ENCODE results near the gene PRICKLE3.
"Not testable (repeated sequence)": the region's sequence is repeated elsewhere in the genome, so short reads cannot be mapped to it uniquely, and the experiment has no call there.

Gene PRICKLE3

DNA sequence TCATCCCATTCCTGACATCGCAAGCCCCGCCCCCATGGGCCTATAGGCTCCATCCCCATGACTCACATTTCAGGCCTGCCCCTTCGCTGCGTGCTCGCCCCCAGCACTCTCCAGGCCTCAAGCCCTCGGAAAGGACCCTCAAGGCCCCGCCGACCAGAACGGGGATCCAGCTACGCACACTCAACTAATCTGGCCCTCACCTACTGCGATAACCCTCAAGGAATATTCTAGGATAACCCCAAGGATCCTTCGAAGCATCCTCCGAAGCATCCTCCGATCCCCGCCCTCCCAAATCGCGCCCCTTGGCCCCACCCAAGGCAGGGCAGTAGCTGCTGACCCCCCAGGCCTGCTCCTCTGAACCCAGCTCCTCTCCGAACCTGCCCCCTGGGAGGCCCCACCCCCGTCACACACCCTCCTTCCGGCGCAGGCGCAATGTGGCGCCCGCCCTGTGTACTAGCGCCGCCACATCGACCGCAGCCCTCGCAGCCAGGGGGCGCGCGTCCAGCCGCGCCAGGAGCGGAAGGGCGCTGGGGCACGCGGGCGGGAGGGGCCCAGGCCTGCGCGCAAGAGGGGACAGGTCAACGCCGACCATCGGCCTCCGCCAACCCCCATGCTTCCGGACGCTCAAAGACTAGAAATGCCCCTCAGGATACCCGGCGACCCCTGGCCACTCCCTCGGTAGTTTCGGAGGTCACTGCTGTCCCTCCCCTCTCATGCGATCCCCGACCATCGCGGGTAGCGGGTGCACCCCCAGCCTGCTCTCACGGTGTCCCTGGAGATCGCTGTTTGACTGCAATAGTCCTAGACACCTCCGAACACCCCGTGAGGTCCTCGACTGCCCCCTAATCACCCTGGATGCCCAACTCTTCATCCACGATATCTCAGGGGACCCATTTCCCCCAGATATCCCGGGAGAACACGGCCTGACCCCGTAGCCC, 30.0 kb downstream of the PRICKLE3 start:
- DNase-seq = peak; percentile 86

GRCh38 chrX:49155243-49155899, 30.8 kb downstream of the PRICKLE3 start:
- peak; percentile 33 for DNase-seq

- no peak for DNase-seq
Observed at GRCh38 chrX:49153467-49153866, 32.7 kb downstream of the PRICKLE3 start.

DNA sequence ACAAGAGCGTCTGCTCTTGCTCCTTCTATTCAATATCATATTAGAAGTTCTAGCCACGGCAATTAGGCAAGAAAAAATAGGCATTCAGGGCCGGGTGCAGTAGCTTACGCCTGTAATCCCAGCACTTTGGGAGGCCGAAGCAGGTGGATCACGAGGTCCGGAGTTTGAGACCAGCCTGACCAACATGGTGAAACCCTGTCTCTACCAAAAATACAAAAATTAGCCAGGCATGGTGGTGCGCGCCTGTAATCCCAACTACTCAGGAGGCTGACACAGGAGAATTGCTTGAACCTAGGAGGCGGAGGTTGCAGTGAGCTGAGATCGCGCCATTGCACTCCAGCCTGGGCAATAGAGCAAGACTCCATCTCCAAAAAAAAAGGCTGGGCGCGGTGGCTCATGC, 36.9 kb downstream of the PRICKLE3 start:
- DNase-seq = not testable (repeated sequence)

- DNase-seq = not testable (repeated sequence)
Observed at GRCh38 chrX:49148390-49149100, 37.6 kb downstream of the PRICKLE3 start.

DNA sequence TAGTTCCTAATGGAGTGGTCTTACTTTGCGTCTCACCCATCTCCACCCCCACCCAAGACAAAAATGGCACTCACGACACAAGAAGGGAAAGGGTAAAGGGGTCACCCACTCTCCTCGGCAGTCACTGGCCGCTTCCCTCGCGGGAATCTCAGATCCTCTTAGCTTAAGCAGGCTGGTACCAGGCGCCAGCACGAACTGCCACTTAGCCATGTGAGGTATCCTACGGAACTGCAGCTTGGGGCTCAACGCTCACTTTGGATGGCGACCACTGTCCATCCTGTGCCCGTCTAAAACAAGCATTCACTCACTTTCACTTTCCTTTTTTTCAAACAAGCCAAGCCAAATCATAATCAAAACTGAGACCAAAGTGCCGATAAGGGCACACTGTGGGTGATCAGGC, 38.2 kb downstream of the PRICKLE3 start:
- no peak for DNase-seq

DNA sequence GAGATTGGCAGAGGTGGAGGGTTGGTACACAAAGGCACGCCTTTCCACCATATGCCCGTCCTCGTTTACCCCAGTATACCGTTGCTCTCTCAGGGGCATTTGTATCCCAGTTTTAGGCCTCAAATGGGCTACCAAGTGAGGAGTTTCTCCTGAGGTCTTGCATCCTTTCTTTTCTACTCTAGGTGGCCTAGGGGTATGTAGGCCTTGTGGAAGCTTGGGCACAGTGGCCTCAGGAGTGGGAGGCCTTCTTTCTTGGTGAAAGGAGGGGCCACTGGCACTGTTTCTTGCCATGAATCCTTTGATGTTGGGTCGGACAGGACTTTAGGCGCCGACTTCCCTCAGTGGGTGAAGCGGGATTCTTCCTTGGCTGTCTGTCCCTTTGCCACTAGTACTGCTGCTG, 38.9 kb downstream of the PRICKLE3 start:
- no peak for DNase-seq

- DNase-seq = not testable (repeated sequence)
Observed at GRCh38 chrX:49143154-49143553, 43.0 kb downstream of the PRICKLE3 start.

DNA sequence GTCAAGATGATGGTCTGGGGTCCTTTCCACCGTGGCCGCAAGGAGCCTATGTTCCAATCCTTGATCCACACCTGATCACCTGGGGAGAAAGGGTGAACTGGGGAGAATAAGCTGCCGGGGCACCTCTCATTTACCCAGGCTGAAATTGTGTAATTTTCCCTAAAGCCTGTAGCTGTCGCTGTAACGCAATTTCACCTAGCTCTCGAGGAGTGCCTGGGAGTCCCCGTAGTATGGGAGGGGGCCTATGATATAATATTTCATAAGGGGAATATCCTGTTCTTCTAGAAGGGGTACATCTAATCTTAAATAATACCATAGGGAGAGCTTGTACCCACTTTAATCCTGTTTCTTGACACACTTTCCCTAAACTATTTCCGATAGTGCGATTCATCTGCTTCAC, 43.9 kb downstream of the PRICKLE3 start:
- not testable (repeated sequence) for DNase-seq

- DNase-seq = no peak
Observed at GRCh38 chrX:49139713-49140112, 46.5 kb downstream of the PRICKLE3 start.

DNA sequence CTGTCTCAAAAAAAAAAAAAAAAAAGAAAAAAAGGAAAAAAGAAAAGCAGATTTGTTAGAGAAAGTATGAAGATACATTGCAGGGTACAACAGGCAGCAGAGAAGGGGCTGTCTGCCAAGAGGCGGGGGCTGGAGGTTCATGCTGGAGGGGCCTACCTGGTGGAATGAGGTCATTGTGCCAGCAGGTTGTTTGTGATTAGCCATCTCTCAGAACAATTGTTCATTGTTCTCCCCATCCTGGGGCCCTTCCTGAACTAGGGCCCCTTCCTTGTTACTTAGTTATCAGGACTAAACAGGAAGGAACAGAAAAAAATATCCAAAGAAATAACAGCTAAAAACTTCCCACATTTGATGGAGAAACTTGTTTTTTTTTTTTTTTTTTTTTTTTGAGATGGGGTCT, 48.7 kb downstream of the PRICKLE3 start:
- DNase-seq = no peak

- DNase-seq = no peak
Observed at GRCh38 chrX:49133759-49134158, 52.4 kb downstream of the PRICKLE3 start.

DNA sequence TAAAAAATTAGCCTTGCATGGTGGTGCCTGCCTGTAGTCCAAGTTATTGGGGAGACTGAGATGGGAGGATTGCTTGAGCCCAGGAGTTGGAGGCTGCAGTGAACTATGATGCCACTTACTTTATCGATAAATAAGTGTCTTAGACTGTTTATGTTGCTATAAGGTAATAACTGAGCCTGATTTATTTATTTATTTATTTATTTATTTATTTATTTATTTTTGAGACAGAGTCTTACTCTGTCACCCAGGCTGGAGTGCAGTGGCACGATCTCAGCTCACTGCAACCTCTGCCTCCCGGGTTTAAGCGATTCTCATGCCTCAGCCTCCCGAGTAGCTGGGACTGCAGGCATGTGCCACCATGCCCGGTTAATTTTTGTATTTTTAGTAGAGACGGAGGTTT, 53.9 kb downstream of the PRICKLE3 start:
- DNase-seq = not testable (repeated sequence)

GRCh38 chrX:49129427-49129826, 56.7 kb downstream of the PRICKLE3 start:
- DNase-seq = no peak

DNA sequence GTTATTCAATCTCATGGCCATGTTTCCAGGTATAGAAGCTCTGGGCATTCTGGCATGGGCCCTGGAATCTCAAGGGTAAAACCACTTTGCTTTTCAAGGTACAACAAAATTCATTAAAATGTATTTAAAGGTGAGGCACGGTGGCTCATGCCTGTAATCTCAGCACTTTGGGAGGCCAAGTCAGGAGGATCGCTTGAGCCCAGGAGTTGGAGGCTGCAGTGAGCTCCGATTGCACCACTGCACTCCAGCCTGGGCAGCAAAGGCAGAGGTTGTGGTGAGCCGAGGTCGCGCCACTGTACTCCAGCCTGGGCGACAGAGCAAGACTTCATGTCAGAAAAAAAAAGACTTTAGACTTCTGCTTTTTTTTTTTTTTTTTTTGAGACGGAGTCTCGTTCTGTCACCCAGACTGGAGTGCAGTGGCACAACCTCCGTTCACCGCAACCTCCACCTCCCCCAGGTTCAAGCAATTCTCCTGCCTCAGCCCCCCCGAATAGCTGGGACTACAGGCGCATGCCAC, 58.4 kb downstream of the PRICKLE3 start:
- DNase-seq = not testable (repeated sequence)
